HG03565 (cell line): ENCODE measurements around the gene C17orf50.

ENCODE experiments used
- ATAC-seq: cut with Tn5 transposase; IDR thresholded peaks from one replicate; pipeline ENCODE4 v1.9.1; 2021; ENCODE audit warnings: mild to moderate bottlenecking, moderate library complexity; ENCODE audit not compliant: unreplicated experiment

C17orf50 gene

GRCh38 chr17:35733366-35733765, 27.3 kb upstream of the C17orf50 start:
- ATAC-seq: no peak

- ATAC-seq: no peak
Measured at GRCh38 chr17:35734396-35734795, 26.3 kb upstream of the C17orf50 start.

GRCh38 chr17:35735036-35735805, 25.5 kb upstream of the C17orf50 start:
- ATAC-seq: no peak

GRCh38 chr17:35736236-35736635, 24.5 kb upstream of the C17orf50 start:
- no peak for ATAC-seq

GRCh38 chr17:35738519-35739133, 22.1 kb upstream of the C17orf50 start:
- ATAC-seq: no peak

- no peak for ATAC-seq
Measured at GRCh38 chr17:35740216-35740615, 20.5 kb upstream of the C17orf50 start.

- no peak for ATAC-seq
Measured at GRCh38 chr17:35740997-35741931, 19.4 kb upstream of the C17orf50 start.

GRCh38 chr17:35742496-35742895, 18.2 kb upstream of the C17orf50 start:
- ATAC-seq: no peak

- ATAC-seq: no peak
Measured at GRCh38 chr17:35742896-35743477, 17.7 kb upstream of the C17orf50 start.

GRCh38 chr17:35743626-35744328, 16.9 kb upstream of the C17orf50 start:
- no peak for ATAC-seq

GRCh38 chr17:35744830-35745229, 15.9 kb upstream of the C17orf50 start:
- ATAC-seq: no peak

GRCh38 chr17:35745246-35745645, 15.4 kb upstream of the C17orf50 start:
- no peak for ATAC-seq

GRCh38 chr17:35745749-35746320, 14.9 kb upstream of the C17orf50 start:
- no peak for ATAC-seq

GRCh38 chr17:35747540-35748017, 13.1 kb upstream of the C17orf50 start:
- no peak for ATAC-seq

- ATAC-seq: no peak
Measured at GRCh38 chr17:35748341-35748841, 12.3 kb upstream of the C17orf50 start.

GRCh38 chr17:35748979-35749378, 11.7 kb upstream of the C17orf50 start:
- ATAC-seq: no peak

- ATAC-seq: no peak
Measured at GRCh38 chr17:35749560-35750412, 10.9 kb upstream of the C17orf50 start.

- no peak for ATAC-seq
Measured at GRCh38 chr17:35750526-35751395, 9.9 kb upstream of the C17orf50 start.
